GM19463 (cell line): ENCODE results near the gene MAP2K2.
"Not testable (repeated sequence)": the region's sequence is repeated elsewhere in the genome, so short reads cannot be mapped to it uniquely, and the experiment has no call there.

ENCODE experiments used
- ATAC-seq: cut with Tn5 transposase; IDR thresholded peaks from one replicate; pipeline ENCODE4 v1.9.1; 2021; ENCODE audit warnings: mild to moderate bottlenecking, moderate library complexity; ENCODE audit not compliant: unreplicated experiment

MAP2K2 gene

GRCh38 chr19:4123615-4124568 lies at the start of gene MAP2K2:
TSS of gene MAP2K2 (minus strand) at chr19:4124122. CDS start at chr19:4123875, 247 bp downstream.
- ATAC-seq: peak; percentile 80

- ATAC-seq: no peak
Measured at GRCh38 chr19:4172861-4173473, 49.0 kb upstream of the MAP2K2 start.

DNA sequence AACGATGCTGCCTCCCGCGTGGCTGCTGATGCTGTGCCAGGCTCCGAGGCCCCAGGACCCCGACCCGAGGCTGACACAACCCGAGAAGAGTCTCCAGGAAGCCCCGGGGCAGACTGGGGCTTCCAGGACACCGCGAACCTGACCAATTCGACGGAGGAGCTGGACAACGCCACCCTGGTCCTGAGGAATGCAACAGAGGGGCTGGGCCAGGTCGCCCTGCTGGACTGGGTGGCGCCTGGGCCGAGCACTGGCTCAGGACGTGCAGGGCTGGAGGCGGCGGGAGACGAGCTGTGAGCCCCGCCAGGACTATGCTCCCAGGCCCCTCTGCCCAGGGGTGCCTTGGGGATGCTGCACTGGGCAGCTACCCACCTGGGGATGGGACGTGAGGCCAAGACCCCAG lies 47.8 kb upstream of the MAP2K2 start:
- no peak for ATAC-seq

GRCh38 chr19:4164262-4164661 lies 40.3 kb upstream of the MAP2K2 start:
- no peak for ATAC-seq

DNA sequence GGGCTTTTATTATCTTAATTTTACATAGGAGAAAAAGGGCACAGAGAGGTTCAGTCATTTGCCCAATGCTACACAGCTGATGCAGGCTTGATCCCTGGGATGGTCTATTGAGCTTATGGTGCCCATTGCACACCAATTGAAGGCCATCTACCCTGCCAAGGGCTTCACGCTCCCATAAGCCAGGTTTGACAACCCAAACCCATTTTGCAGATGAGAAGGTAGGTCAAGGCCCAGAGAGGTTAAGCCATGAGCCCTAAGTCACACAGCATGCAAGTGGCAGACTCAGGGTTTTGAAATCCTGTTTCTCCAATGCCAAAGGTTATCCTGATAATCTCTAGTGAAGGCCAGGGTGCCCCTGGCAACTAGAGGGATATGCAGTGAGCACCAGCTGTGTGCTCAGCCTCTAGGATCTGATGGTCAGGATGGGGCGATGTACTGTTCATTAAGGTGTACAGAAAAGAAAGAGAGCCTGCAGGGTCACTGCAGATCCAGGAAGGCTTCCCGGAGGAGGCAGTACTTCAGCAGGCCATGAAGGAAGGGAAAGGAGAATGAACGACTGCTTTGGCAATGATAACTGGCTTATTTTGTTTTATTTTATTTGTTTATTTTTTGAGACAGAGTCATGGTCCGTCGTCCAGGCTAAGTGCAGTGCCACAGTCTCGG lies 37.6 kb upstream of the MAP2K2 start:
- no peak for ATAC-seq

- ATAC-seq: not testable (repeated sequence)
Measured at GRCh38 chr19:4157971-4158370, 34.0 kb upstream of the MAP2K2 start.

DNA sequence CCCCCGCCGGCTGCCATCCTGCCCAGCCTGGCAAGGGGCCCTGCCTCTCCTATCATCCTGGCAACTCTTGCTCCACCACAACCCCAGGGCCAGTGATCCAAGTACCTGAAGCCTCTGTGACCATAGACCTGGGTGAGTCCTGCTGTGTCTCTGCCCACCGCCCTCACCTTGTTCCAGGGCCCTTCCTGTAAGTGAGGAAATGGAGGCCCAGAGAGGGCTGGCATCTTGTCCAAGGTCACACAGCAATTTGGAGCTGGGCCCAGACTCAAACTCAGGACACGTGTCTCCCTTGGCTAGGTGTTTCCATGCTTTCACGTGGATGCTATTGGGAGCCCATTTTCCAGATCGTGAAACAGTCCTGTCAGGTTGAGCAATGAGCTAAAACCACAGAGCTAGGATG lies 33.2 kb upstream of the MAP2K2 start:
- ATAC-seq: no peak

DNA sequence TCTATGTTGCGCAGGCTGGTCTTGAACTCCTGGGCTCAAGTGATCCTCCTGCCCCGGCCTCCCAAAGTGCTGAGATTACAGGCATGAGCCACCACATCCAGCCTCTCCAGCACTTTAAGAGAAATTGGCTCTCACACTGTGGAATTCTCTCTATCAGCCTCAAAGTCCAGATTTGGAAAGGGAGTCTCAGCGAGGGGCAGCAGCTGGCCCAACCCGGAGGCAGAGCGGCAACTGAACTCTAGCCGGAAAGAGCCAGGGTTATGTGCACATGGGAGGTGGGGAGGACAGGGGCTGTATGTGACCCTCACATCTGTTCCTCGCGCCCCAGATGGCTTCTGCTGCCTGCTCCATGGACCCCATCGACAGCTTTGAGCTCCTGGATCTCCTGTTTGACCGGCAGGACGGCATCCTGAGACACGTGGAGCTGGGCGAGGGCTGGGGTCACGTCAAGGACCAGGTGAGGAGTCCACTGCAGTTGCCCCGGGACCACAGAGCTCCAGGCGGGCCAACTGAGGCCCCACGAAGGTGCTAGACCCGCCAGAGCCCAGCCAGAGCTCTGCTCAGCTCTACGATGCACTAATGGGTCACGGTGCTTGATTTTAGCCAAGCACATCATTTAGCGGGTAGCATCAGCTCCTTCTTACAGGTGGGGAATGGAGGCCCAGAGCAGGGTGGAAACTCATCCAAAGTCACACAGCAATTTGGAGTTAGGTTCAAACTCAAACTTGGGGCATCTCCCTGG lies 30.8 kb upstream of the MAP2K2 start:
- ATAC-seq: no peak

DNA sequence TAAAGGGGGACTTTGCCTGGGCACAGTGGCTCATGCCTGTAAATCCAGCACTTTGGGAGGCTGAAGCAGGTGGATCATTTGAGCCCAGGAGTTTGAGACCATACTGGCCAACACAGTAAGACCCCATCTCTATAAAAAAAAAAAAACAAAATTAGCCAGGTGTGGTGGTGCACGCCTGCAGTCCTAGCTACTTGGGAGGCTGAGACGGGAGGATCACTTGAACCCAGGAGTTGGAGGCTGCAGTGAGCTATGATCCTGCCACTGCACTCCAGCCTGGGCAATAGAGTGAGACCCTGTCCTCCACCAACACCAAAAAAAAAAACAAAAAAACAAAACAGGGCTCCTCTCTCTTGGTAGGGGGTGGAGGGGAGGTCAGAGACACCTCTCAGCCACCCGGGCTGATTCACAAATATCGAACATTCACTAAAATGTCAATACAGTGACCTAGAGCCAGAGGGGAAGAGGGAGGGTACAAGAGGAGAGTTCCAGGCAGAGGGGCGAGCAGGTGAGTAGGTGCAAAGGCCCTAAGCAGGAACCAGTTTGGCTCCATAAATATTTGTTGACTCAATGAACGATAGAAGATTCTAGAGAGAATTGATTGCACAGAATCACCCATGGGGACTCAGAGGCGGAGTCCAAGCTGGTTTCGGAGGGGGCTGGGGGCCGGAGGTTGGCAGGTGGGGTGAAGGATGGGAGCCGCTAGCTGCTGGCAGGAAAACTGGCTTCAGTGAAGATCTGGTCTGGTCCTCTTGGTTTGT lies 28.5 kb upstream of the MAP2K2 start:
- no peak for ATAC-seq

GRCh38 chr19:4151623-4152022 lies 27.7 kb upstream of the MAP2K2 start:
- no peak for ATAC-seq

- no peak for ATAC-seq
Measured at GRCh38 chr19:4149518-4150288, 25.8 kb upstream of the MAP2K2 start.

GRCh38 chr19:4144666-4145249 lies 20.8 kb upstream of the MAP2K2 start:
- no peak for ATAC-seq

DNA sequence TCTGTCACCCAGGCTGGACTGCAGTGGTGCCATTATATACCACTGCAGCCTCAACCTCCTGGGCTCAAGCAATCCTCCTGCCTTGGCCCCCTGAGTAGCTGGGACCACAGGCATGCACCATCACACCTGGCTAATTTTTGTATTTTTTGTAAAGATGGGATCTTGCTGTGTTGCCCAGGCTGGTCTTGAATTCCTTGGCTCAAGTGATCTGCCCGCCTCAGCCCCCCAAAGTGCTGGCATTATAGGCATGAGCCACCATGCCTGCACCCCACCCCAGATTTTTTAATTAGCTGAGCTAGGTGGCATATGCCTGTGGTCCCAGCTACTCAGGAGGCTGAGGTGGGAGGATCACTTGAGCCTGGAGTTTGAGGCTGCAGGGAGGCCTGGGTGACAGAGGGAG lies 19.0 kb upstream of the MAP2K2 start:
- ATAC-seq: not testable (repeated sequence)

DNA sequence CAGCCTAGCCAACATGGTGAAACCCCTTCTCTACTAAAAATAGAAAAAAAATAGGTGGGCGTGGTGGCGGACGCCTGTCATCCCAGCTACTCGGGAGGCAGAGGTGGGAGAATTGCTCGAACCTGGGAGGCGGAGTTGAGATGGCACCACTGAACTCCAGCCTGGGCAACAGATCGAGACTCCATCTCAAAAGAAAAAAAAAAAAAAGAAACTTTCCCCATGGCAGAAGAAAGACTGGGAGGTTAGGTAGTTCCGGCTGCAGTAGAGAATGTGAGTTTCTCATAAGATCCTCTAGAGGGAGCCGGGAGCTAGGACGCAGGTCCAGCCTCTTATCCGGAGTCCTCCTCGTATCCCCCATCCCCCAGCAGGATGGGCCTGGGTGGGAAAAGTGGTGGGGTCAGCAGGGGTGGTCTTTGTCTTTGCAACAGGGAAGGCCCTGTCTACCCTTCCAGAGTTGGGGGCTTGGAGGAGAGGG lies 16.4 kb upstream of the MAP2K2 start:
- ATAC-seq: no peak

GRCh38 chr19:4139614-4140236 lies 15.8 kb upstream of the MAP2K2 start:
- ATAC-seq: no peak

DNA sequence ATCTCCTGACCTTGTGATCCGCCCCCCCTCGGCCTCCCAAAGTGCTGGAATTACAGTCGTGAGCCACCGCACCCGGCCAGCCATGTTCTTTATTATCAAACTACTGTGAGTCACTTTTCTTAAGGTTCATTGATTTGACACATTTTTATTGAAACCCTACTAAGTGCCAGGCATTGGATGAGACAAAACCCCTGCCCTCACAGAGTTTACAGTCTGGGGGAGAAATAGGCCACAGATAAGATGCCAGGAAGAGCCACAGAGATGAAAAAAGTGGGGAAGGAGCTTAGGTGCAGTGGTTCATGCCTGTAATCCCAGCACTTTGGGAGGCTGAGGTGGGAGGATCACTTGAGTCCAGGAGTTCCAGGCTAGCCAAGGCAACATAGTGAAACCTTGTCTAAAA lies 14.5 kb upstream of the MAP2K2 start:
- no peak for ATAC-seq

DNA sequence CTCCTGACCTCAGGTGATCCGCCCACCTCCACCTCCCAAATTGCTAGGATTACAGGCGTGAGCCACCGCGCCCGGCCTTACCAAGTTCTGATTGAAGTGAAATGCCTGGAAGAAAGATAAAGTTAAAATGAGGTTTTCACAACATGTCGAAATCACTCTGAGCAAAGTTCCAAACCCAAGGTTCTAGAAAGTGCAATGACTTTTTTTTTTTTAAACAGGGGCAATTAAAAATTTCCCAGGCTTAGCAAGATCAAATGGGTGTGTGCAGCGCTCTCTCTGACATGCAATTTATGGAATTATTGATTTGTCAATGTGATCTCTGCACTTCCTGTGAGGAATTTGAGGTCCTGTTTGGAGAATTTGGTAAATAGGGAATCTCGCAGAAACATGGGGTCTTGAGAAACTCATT lies 12.8 kb upstream of the MAP2K2 start:
- ATAC-seq: no peak

GRCh38 chr19:4135386-4135785 lies 11.5 kb upstream of the MAP2K2 start:
- ATAC-seq: not testable (repeated sequence)

- no peak for ATAC-seq
Measured at GRCh38 chr19:4134351-4134750, 10.4 kb upstream of the MAP2K2 start.
